RWPE2 (cell line): Measurements from ENCODE around the gene RSPRY1.
A peak's percentile ranks its signal among the peaks of the same experiment; 100 is the strongest.

Source experiments
- ATAC-seq: fragments of 200-7000 bp; cut with Tn5 transposase; 3 replicates; pipeline ENCODE4 v1.9.1; 2021; ENCODE audit warnings: low read depth
- DNase-seq: peaks from one replicate; pipeline ENCODE4 v3.0.0-alpha.2; 2020; ENCODE audit warnings: low spot score
- H3K27ac ChIP-seq: fragments of 450-650 bp; 2 replicates; pipeline ENCODE4 v1.5.1; 2017; ENCODE audit warnings: mild to moderate bottlenecking; ENCODE audit not compliant: poor library complexity, severe bottlenecking
- H3K27me3 ChIP-seq: fragments of 250-450 bp; sonication (Bioruptor Pico); 2 replicates; pipeline ENCODE4 v1.5.1; 2021; ENCODE audit warnings: mild to moderate bottlenecking, moderate library complexity; ENCODE audit not compliant: insufficient read depth, poor library complexity, severe bottlenecking
- H3K36me3 ChIP-seq: fragments of 250-450 bp; sonication (Bioruptor Pico); 2 replicates; pipeline ENCODE4 v1.5.1; 2020; ENCODE audit warnings: low read depth, mild to moderate bottlenecking, moderate library complexity
- H3K4me1 ChIP-seq: fragments of 250-450 bp; sonication (Bioruptor Pico); 2 replicates; pipeline ENCODE4 v1.5.1; 2021; ENCODE audit warnings: mild to moderate bottlenecking, moderate library complexity; ENCODE audit not compliant: insufficient read depth, poor library complexity, severe bottlenecking
- H3K4me3 ChIP-seq: fragments of 250-450 bp; sonication (Bioruptor Pico); 2 replicates; pipeline ENCODE4 v1.5.1; 2021; ENCODE audit warnings: mild to moderate bottlenecking, moderate library complexity; ENCODE audit not compliant: severe bottlenecking
- H3K9me3 ChIP-seq: fragments of 250-450 bp; sonication (Bioruptor Pico); 2 replicates; pipeline ENCODE4 v1.5.1; 2021; ENCODE audit warnings: mild to moderate bottlenecking, moderate library complexity; ENCODE audit not compliant: severe bottlenecking
- TF ChIP-seq, protein P1 (sequence below): fragments of 450-650 bp; IDR thresholded peaks from one replicate; pipeline ENCODE4 v1.5.1; 2017; ENCODE audit warnings: mild to moderate bottlenecking, moderate library complexity; ENCODE audit not compliant: poor library complexity, severe bottlenecking

Gene RSPRY1

DNA sequence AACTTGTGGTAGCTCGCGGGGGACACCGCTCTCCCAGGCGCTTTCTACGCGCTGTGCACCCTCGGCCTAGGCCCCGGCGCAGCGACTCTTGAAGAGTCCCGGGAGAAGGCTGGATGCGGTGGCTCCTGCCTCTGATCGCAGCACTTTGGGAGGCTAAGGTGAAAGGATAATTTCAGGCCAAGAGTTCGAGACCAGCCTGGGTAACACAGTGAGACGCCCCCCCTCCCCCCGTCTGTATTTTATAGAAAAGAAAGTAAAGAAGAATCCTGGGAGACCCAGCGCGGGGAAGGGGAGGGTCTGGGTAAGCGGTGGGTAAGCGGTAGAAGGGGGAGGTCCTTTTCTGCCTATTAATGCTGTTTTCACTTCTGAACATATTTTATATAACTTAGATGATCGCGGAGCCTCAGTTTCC, 98.8 kb downstream of the RSPRY1 start:
- H3K27me3 ChIP-seq: no peaks in the 10 kb centered on the region

GRCh38 chr16:57285379-57285778, 99.2 kb downstream of the RSPRY1 start:
- no peak for ATAC-seq
- no peak overlapping the region for H3K27ac ChIP-seq
- H3K4me3 ChIP-seq: no peak overlapping the region
- H3K9me3 ChIP-seq: no peaks in the 10 kb centered on the region
- no peak for DNase-seq
- H3K4me1 ChIP-seq: peaks cover 11% of the 10 kb centered on the region
- H3K27me3 ChIP-seq: no peaks in the 10 kb centered on the region
- no peaks in the 10 kb centered on the region for H3K36me3 ChIP-seq
- TF ChIP-seq, protein P1, sequence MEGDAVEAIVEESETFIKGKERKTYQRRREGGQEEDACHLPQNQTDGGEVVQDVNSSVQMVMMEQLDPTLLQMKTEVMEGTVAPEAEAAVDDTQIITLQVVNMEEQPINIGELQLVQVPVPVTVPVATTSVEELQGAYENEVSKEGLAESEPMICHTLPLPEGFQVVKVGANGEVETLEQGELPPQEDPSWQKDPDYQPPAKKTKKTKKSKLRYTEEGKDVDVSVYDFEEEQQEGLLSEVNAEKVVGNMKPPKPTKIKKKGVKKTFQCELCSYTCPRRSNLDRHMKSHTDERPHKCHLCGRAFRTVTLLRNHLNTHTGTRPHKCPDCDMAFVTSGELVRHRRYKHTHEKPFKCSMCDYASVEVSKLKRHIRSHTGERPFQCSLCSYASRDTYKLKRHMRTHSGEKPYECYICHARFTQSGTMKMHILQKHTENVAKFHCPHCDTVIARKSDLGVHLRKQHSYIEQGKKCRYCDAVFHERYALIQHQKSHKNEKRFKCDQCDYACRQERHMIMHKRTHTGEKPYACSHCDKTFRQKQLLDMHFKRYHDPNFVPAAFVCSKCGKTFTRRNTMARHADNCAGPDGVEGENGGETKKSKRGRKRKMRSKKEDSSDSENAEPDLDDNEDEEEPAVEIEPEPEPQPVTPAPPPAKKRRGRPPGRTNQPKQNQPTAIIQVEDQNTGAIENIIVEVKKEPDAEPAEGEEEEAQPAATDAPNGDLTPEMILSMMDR: no peak

More for the DNA sequence above, 98.8 kb downstream of the RSPRY1 start:
- no peaks in the 10 kb centered on the region for H3K36me3 ChIP-seq
- peak overlapping the region; percentile 35 for H3K27ac ChIP-seq
- DNase-seq (no peak), ATAC-seq (no peak)
- H3K4me1 ChIP-seq: peaks cover 16% of the 10 kb centered on the region
- TF ChIP-seq, protein P1: no peak
- peak overlapping the region; percentile 67 for H3K4me3 ChIP-seq
- H3K9me3 ChIP-seq: no peaks in the 10 kb centered on the region

- ATAC-seq (no peak), DNase-seq (no peak)
- Histone ChIP-seq H3K27me3 (no peaks in the 10 kb centered on the region), H3K9me3 (no peaks in the 10 kb centered on the region), H3K4me1 (peaks cover 3% of the 10 kb centered on the region), H3K4me3 (no peak overlapping the region), H3K36me3 (no peaks in the 10 kb centered on the region), H3K27ac (no peak overlapping the region)
- TF ChIP-seq, protein P1: no peak
Observed at GRCh38 chr16:57289391-57290257, 103.5 kb downstream of the RSPRY1 start.
